HAP-1 (cell line): Measurements from ENCODE around the gene SPDYE4.

Experiments
- DNase-seq, 2 experiments: peaks; one replicate each; pipeline ENCODE4 v3.0.0-alpha.2; 2016 to 2020; ENCODE audit warnings: low spot score in 2 of 2
- H3K27me3 ChIP-seq: fragments of 250-450 bp; sonication (Bioruptor Pico); 2 replicates; pipeline ENCODE4 v1.5.1; 2020; ENCODE audit warnings: low read depth, mild to moderate bottlenecking, moderate library complexity
- H3K36me3 ChIP-seq: fragments of 250-450 bp; sonication (Bioruptor Pico); replicated peaks from 2 replicates; pipeline ENCODE4 v1.5.1; 2020; ENCODE audit warnings: mild to moderate bottlenecking
- H3K4me1 ChIP-seq: fragments of 250-450 bp; sonication (Bioruptor Pico); 2 replicates; pipeline ENCODE4 v1.5.1; 2020; ENCODE audit warnings: mild to moderate bottlenecking
- H3K4me3 ChIP-seq: fragments of 250-450 bp; sonication (Bioruptor Pico); 2 replicates; pipeline ENCODE4 v1.5.1; 2020; ENCODE audit warnings: mild to moderate bottlenecking, moderate library complexity
- H3K9me3 ChIP-seq: fragments of 250-450 bp; sonication (Bioruptor Pico); 2 replicates; pipeline ENCODE4 v1.5.1; 2020; ENCODE audit warnings: mild to moderate bottlenecking, moderate library complexity
- in situ Hi-C: fragments of 300-500 bp; cut with MboI; formaldehyde crosslinking; loops from 3 replicates; pipeline ENCODE4 v1.14.3; 2020; ENCODE audit warnings: low sequenced_read_pairs, inconsistent platforms, mixed read lengths

SPDYE4 gene

GRCh38 chr17:8709006-8709405, 49.3 kb downstream of the SPDYE4 start:
- in situ Hi-C loops: no loop called here
- Histone ChIP-seq H3K27me3 (no peaks in the 10 kb centered on the region), H3K4me3 (no peak overlapping the region), H3K4me1 (no peaks in the 10 kb centered on the region), H3K9me3 (no peaks in the 10 kb centered on the region), H3K36me3 (no peaks in the 10 kb centered on the region)
- DNase-seq: no peak

- in situ Hi-C loops: no loop called here
- DNase-seq: no peak
- H3K9me3 ChIP-seq: no peaks in the 10 kb centered on the region
- no peaks in the 10 kb centered on the region for H3K27me3 ChIP-seq
- no peaks in the 10 kb centered on the region for H3K4me1 ChIP-seq
- H3K4me3 ChIP-seq: no peak overlapping the region
- no peaks in the 10 kb centered on the region for H3K36me3 ChIP-seq
Observed at GRCh38 chr17:8708025-8708461, 50.3 kb downstream of the SPDYE4 start.

GRCh38 chr17:8707332-8708024, 50.9 kb downstream of the SPDYE4 start:
- Histone ChIP-seq H3K4me1 (no peaks in the 10 kb centered on the region), H3K36me3 (no peaks in the 10 kb centered on the region), H3K9me3 (no peaks in the 10 kb centered on the region), H3K27me3 (no peaks in the 10 kb centered on the region), H3K4me3 (no peak overlapping the region)
- no peak for DNase-seq
- in situ Hi-C loops: no loop called here

- no peak for DNase-seq
- H3K9me3 ChIP-seq: no peaks in the 10 kb centered on the region
- no peak overlapping the region for H3K4me3 ChIP-seq
- H3K4me1 ChIP-seq: no peaks in the 10 kb centered on the region
- H3K27me3 ChIP-seq: no peaks in the 10 kb centered on the region
- in situ Hi-C loops: no loop called here
- H3K36me3 ChIP-seq: no peaks in the 10 kb centered on the region
Observed at GRCh38 chr17:8706431-8706830, 51.9 kb downstream of the SPDYE4 start.

- Histone ChIP-seq H3K9me3 (no peaks in the 10 kb centered on the region), H3K4me1 (no peaks in the 10 kb centered on the region), H3K27me3 (no peaks in the 10 kb centered on the region), H3K4me3 (no peak overlapping the region), H3K36me3 (no peaks in the 10 kb centered on the region)
- in situ Hi-C loops: no loop called here
- no peak for DNase-seq
Observed at GRCh38 chr17:8705427-8705826, 52.9 kb downstream of the SPDYE4 start.

GRCh38 chr17:8703001-8703400, 55.3 kb downstream of the SPDYE4 start:
- no peaks in the 10 kb centered on the region for H3K36me3 ChIP-seq
- no peaks in the 10 kb centered on the region for H3K9me3 ChIP-seq
- no peaks in the 10 kb centered on the region for H3K27me3 ChIP-seq
- 0 out of 2 replicates have a peak, but pooled peaks cover under 1% of the 10 kb centered on the region for H3K4me1 ChIP-seq
- no peak overlapping the region for H3K4me3 ChIP-seq
- DNase-seq: no peak
- in situ Hi-C loops: no loop called here

- peaks cover 9% of the 10 kb centered on the region; the same call in 1 of the 2 replicates for H3K4me1 ChIP-seq
- H3K36me3 ChIP-seq: no peaks in the 10 kb centered on the region
- DNase-seq: no peak
- in situ Hi-C loops: no loop called here
- H3K4me3 ChIP-seq: no peak overlapping the region
- H3K9me3 ChIP-seq: no peaks in the 10 kb centered on the region
- H3K27me3 ChIP-seq: no peaks in the 10 kb centered on the region
Observed at GRCh38 chr17:8701754-8702153, 56.6 kb downstream of the SPDYE4 start.

- in situ Hi-C loops: no loop called here
- Histone ChIP-seq H3K36me3 (no peaks in the 10 kb centered on the region), H3K4me3 (no peak overlapping the region), H3K9me3 (no peaks in the 10 kb centered on the region), H3K27me3 (no peaks in the 10 kb centered on the region), H3K4me1 (peaks cover 10% of the 10 kb centered on the region; the same call in 1 of the 2 replicates)
- DNase-seq: no peak
Observed at GRCh38 chr17:8701221-8701620, 57.1 kb downstream of the SPDYE4 start.
